Activated T-cell treated with anti-CD3 and anti-CD28 coated beads, Interleukin-2, amount 50 U/mL, for 4 hours (primary cell): ENCODE data around the gene KCNIP4. TPM values are rescaled to one million over a fixed set of nuclear protein-coding genes. Genes with fewer than 3 reads are reported as not detected.

ENCODE experiments used
- ATAC-seq, 2 donors: fragments of 200-7000 bp; cut with Tn5 transposase; one replicate each; pipeline ENCODE4 v1.10.0; 2021
- DNase-seq: peaks from one replicate; pipeline ENCODE4 v3.0.0-alpha.2; 2020
- H3K27me3 Mint-ChIP-seq: one replicate; pipeline ENCODE4 v1.8.0; 2021; ENCODE audit warnings: low read depth, mixed read lengths
- H3K36me3 Mint-ChIP-seq: one replicate; pipeline ENCODE4 v1.8.0; 2022; ENCODE audit warnings: mixed read lengths; ENCODE audit not compliant: insufficient read depth
- H3K4me1 Mint-ChIP-seq: one replicate; pipeline ENCODE4 v1.8.0; 2021; ENCODE audit warnings: low read depth, mixed read lengths
- H3K4me3 Mint-ChIP-seq: one replicate; pipeline ENCODE4 v1.8.0; 2021; ENCODE audit warnings: mild to moderate bottlenecking, moderate library complexity, mixed read lengths
- H3K9me3 Mint-ChIP-seq: one replicate; pipeline ENCODE4 v1.8.0; 2021; ENCODE audit warnings: mixed read lengths
- total RNA-seq, 3 donors: library from RNA; stranded (reverse); gene quantifications; one replicate each; pipeline ENCODE4 v1.2.1, GENCODE V29; 2021

KCNIP4 gene
- total RNA-seq, 3 donors from 2014 or later: not detected

- H3K36me3 Mint-ChIP-seq: no peaks in the 10 kb centered on the region
- H3K27me3 Mint-ChIP-seq: no peaks in the 10 kb centered on the region
- no peaks in the 10 kb centered on the region for H3K4me1 Mint-ChIP-seq
- no peak overlapping the region for H3K4me3 Mint-ChIP-seq
- DNase-seq: no peak
- no peak for ATAC-seq
- H3K9me3 Mint-ChIP-seq: no peaks in the 10 kb centered on the region
Measured at GRCh38 chr4:21688596-21689265, 259.8 kb downstream of the KCNIP4 start.

DNA sequence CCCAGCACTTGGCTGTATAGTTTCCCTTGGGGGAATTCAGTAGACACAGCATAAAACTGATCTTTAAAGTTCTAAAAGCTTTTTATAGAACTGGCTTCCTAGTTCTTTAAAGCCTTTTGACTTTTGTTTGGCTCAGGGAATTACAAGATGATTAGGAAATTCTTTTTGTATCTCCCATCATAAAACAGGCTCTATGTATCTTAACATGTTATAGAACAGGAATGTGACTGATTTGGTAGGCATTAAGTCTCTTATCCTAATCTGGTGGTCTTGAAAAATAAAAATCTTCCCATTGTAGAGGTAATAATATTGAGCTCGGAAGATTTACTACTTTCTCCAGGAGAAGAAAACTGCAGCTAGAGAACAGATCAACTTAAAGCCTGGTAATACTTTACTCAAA lies 262.7 kb downstream of the KCNIP4 start:
- H3K9me3 Mint-ChIP-seq: no peaks in the 10 kb centered on the region
- DNase-seq (no peak), ATAC-seq (no peak)
- H3K4me1 Mint-ChIP-seq: no peaks in the 10 kb centered on the region
- no peak overlapping the region for H3K4me3 Mint-ChIP-seq
- H3K27me3 Mint-ChIP-seq: no peaks in the 10 kb centered on the region
- no peaks in the 10 kb centered on the region for H3K36me3 Mint-ChIP-seq

DNA sequence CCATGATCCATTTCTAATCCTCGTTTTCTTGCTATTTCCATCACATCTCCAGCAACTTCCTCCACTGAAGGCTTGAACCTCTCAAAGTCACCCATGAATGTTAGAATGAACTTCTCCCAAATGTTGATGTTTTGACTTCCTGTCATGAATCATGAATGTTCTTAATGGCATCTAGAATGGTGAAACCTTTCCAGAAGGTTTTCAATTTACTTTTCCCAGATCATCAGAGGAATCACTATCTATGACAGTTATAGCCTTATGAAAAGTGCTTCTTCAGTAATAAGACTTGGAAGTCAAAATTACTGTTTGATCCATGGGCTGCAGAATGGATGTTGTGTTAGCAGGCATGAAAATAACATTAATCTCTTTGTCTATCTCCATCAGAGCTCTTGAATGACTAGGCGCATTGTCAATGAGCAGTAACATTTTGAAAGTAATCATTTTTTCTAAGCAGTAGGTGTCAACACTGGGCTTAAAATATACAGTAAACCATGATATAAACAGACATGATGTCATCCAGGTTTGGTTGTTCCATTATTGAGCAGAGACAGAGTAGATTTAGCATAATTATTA lies 268.2 kb downstream of the KCNIP4 start:
- Mint-ChIP-seq H3K9me3 (peaks cover 7% of the 10 kb centered on the region), H3K27me3 (no peaks in the 10 kb centered on the region), H3K36me3 (no peaks in the 10 kb centered on the region), H3K4me3 (no peak overlapping the region), H3K4me1 (no peaks in the 10 kb centered on the region)
- DNase-seq: no peak
- no peak for ATAC-seq

DNA sequence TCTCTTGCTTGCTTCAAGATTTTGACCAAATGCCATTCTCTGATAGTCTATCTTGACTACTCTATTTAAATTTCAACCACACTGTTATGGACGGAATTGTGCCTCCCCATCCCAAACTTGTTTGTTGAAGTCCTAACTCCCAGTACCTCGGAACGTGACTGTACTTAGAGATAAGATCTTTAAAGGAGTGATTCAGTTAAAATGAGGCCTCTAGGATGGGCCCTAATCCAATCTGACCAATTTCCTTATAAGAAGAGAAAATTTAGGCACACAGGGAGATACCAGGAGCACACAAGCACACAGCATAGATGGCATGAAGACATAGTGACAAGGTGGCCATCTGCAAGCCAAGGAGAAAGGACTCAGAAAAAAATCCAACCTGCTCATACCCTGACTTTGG lies 269.9 kb downstream of the KCNIP4 start:
- peaks cover 7% of the 10 kb centered on the region for H3K9me3 Mint-ChIP-seq
- ATAC-seq (no peak), DNase-seq (no peak)
- no peaks in the 10 kb centered on the region for H3K4me1 Mint-ChIP-seq
- H3K36me3 Mint-ChIP-seq: no peaks in the 10 kb centered on the region
- H3K27me3 Mint-ChIP-seq: no peaks in the 10 kb centered on the region
- no peak overlapping the region for H3K4me3 Mint-ChIP-seq

DNA sequence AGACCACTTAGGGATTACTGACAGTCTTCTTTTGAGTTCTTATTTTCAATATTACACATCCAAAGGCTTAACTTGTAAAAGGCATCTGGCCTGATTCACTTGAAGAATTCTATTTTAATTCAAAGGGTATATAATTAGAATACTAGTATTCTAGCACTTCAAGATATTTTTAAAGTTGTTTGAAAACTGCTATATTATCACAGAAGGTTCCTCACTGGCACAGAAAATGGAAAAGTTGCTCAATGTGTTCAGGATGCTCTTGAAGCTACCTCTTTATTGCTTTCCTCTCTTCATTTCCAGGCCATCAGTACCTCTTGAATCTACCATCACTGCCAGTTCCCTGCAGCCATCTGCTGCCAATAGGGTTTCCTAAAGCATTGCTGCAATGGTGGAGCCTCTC lies 271.4 kb downstream of the KCNIP4 start:
- Mint-ChIP-seq H3K4me3 (no peak overlapping the region), H3K9me3 (peaks cover 7% of the 10 kb centered on the region), H3K27me3 (no peaks in the 10 kb centered on the region), H3K36me3 (no peaks in the 10 kb centered on the region), H3K4me1 (no peaks in the 10 kb centered on the region)
- DNase-seq (no peak), ATAC-seq (no peak)

DNA sequence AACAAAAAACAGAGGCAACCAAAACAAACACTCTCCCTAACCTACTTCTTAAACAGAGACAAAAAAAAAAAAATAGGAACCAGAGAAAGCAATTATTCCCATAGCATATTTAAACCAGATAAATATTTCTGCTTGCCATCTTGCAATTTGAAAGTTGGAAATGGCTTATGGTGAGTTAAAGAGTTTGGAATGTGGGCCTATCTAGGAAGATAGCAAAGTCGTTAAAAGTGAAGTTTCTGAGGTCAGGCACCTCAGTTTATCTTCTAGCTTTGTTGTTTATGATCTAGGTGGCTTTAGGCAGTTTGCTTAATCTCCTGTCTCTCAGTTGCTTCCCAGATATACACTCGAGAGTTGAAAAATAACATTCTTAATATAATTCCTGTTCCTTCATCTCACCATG lies 284.2 kb downstream of the KCNIP4 start:
- no peaks in the 10 kb centered on the region for H3K27me3 Mint-ChIP-seq
- DNase-seq (no peak), ATAC-seq (no peak)
- H3K36me3 Mint-ChIP-seq: no peaks in the 10 kb centered on the region
- no peaks in the 10 kb centered on the region for H3K4me1 Mint-ChIP-seq
- H3K9me3 Mint-ChIP-seq: peaks cover 6% of the 10 kb centered on the region
- no peak overlapping the region for H3K4me3 Mint-ChIP-seq

- no peak overlapping the region for H3K4me3 Mint-ChIP-seq
- no peak for ATAC-seq
Measured at GRCh38 chr4:21656832-21657231, 291.7 kb downstream of the KCNIP4 start.

DNA sequence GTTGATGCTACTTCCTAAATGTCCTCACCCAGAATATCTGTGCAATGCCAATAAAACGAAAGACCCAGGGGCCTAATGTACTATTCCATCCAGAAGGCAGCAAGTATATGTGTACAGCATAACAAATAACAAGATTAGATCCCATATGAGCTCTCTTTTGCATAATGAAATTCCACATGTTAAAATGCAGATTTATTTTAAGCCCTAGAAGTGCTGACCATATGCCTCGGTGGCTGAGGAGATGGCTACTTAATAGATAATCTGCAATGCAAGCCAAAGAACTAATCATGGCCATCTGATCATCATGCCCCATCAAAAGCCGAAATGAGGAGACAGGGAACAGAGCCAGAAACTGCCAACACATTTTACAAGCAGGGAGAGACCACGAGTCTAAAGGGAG lies 293.5 kb downstream of the KCNIP4 start:
- no peaks in the 10 kb centered on the region for H3K9me3 Mint-ChIP-seq
- H3K27me3 Mint-ChIP-seq: no peaks in the 10 kb centered on the region
- ATAC-seq (no peak), DNase-seq (no peak)
- no peaks in the 10 kb centered on the region for H3K36me3 Mint-ChIP-seq
- no peaks in the 10 kb centered on the region for H3K4me1 Mint-ChIP-seq
- H3K4me3 Mint-ChIP-seq: no peak overlapping the region

More at GRCh38 chr4:21656832-21657231, 291.7 kb downstream of the KCNIP4 start:
- Mint-ChIP-seq H3K36me3 (no peaks in the 10 kb centered on the region), H3K9me3 (no peaks in the 10 kb centered on the region), H3K4me1 (no peaks in the 10 kb centered on the region), H3K27me3 (no peaks in the 10 kb centered on the region)
- DNase-seq: no peak

- no peaks in the 10 kb centered on the region for H3K9me3 Mint-ChIP-seq
- DNase-seq: no peak
- no peak overlapping the region for H3K4me3 Mint-ChIP-seq
- H3K36me3 Mint-ChIP-seq: no peaks in the 10 kb centered on the region
- H3K4me1 Mint-ChIP-seq: no peaks in the 10 kb centered on the region
- ATAC-seq: no peak
- H3K27me3 Mint-ChIP-seq: no peaks in the 10 kb centered on the region
Measured at GRCh38 chr4:21652508-21653231, 295.9 kb downstream of the KCNIP4 start.

DNA sequence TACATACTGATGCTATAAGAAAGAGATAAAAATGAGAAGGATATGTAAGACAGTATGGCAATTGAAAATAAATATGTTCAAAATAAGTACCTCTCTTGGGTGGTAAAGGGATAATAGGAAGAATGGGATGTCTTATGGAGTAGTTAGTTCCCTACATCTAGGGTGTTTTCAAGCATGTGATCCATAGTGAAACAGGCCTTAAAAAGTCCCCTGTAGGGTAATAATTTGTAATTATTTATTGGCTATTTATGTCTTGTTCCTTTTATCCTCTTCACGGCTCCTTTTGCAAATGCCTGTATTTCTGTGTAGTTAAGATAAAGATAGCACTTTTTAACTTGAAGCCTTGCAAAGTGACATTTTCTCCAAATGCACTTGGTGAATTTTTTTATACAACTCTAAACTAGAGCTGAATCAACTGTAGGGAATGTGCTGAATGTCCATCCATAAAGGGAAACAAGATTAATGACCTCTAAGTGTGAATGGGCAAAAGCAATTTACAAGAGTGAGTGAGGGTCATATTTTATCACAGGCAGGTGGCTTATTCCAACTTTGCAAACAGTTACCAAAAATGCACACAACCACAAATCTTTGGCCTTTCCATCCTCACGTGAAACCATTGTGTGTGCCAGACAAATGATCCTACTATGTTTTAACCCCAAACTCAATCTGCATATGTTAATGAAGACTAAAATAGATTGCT lies 299.0 kb downstream of the KCNIP4 start:
- H3K9me3 Mint-ChIP-seq: peaks cover 4% of the 10 kb centered on the region
- no peak for ATAC-seq

GRCh38 chr4:21645776-21646175 lies 302.8 kb downstream of the KCNIP4 start:
- Mint-ChIP-seq H3K4me1 (no peaks in the 10 kb centered on the region), H3K9me3 (peaks cover 4% of the 10 kb centered on the region), H3K27me3 (no peaks in the 10 kb centered on the region), H3K4me3 (no peak overlapping the region), H3K36me3 (no peaks in the 10 kb centered on the region)
- no peak for DNase-seq
- ATAC-seq: no peak

More for the DNA sequence above, 299.0 kb downstream of the KCNIP4 start:
- no peak for DNase-seq
- Mint-ChIP-seq H3K4me1 (no peaks in the 10 kb centered on the region), H3K36me3 (no peaks in the 10 kb centered on the region), H3K4me3 (no peak overlapping the region), H3K27me3 (no peaks in the 10 kb centered on the region)

- Mint-ChIP-seq H3K4me1 (no peaks in the 10 kb centered on the region), H3K9me3 (peaks cover 3% of the 10 kb centered on the region), H3K36me3 (no peaks in the 10 kb centered on the region), H3K4me3 (no peak overlapping the region), H3K27me3 (no peaks in the 10 kb centered on the region)
- no peak for ATAC-seq
- DNase-seq: no peak
Measured at GRCh38 chr4:21641696-21642095, 306.9 kb downstream of the KCNIP4 start.

- H3K4me3 Mint-ChIP-seq: no peak overlapping the region
- H3K4me1 Mint-ChIP-seq: no peaks in the 10 kb centered on the region
- no peaks in the 10 kb centered on the region for H3K9me3 Mint-ChIP-seq
- no peaks in the 10 kb centered on the region for H3K27me3 Mint-ChIP-seq
- no peak for ATAC-seq
- H3K36me3 Mint-ChIP-seq: no peaks in the 10 kb centered on the region
- no peak for DNase-seq
Measured at GRCh38 chr4:21638171-21638725, 310.3 kb downstream of the KCNIP4 start.

DNA sequence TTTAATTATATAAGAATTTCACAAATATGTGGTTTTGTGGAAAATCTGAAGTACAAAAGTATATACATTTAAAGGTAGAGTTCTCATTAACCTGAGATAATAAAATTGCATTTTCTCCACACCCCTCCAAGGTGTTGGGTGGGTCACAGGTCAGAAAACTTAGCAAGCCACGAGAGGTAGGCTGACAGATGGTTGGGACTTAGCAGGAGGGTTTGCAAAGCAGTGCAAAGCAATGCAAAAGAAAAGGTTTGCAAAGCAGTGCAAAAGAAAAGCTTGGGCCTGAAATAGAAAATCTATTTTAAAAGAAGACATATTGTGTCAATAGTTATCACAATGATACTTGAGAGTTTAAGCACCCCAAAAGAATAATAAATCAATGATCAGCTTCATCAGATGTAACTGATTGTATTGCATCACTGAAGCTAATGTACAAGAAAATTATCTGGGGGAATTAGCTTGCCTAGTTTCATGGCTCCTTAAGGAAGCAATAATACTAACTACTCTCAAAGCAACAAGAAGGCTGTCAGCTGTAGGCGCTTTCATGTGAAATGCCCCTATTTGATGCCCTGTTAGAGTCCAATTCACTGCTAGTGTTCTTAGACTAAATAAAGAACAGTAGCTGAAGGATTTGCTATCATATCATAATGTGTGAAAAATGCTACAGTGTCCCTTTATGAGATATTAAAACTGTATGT lies 319.5 kb downstream of the KCNIP4 start:
- Mint-ChIP-seq H3K4me1 (no peaks in the 10 kb centered on the region), H3K36me3 (no peaks in the 10 kb centered on the region), H3K4me3 (no peak overlapping the region), H3K27me3 (no peaks in the 10 kb centered on the region), H3K9me3 (no peaks in the 10 kb centered on the region)
- DNase-seq (no peak), ATAC-seq (no peak)
